Thyroid gland (tissue), 4 donors: ENCODE data around the gene RIC8A. TPM values are rescaled to one million over a fixed set of nuclear protein-coding genes. Genes with fewer than 3 reads are reported as not detected.

ENCODE experiments used
- DNase-seq, 2 donors: peaks; one replicate each; pipeline ENCODE4 v3.0.0-alpha.2; 2019
- H3K27ac ChIP-seq, 3 donors: fragments of 200-600 bp; sonication (generic); 1 replicate in 2 of 3; 2 replicates in 1 of 3; pipeline ENCODE4 v1.5.1; 2016 to 2019; ENCODE audit warnings: mild to moderate bottlenecking in 1 of 3, moderate library complexity in 1 of 3
- H3K27me3 ChIP-seq: fragments of 200-600 bp; sonication (generic); one replicate; pipeline ENCODE4 v1.5.1; 2019
- H3K36me3 ChIP-seq, 2 donors: fragments of 200-600 bp; sonication (generic); one replicate each; pipeline ENCODE4 v1.5.1; 2016 to 2019
- H3K4me1 ChIP-seq, 2 donors: fragments of 200-600 bp; sonication (generic); one replicate each; pipeline ENCODE4 v1.5.1; 2017 to 2019
- H3K4me3 ChIP-seq, 3 donors: fragments of 200-600 bp; sonication (generic); replicated peaks in 1 of 3; 1 replicate in 2 of 3; 2 replicates in 1 of 3; pipeline ENCODE4 v1.5.1; 2016; ENCODE audit warnings: mild to moderate bottlenecking in 1 of 3
- H3K9me3 ChIP-seq: fragments of 200-600 bp; sonication (generic); one replicate; pipeline ENCODE4 v1.5.1; 2017
- POLR2A ChIP-seq, 2 donors: fragments of 450-650 bp; IDR thresholded peaks; one replicate each; pipeline ENCODE4 v1.6.1; 2017; ENCODE audit warnings: antibody characterized with exemption in 2 of 2, mild to moderate bottlenecking in 2 of 2, moderate library complexity in 1 of 2
- whole genome bisulfite sequencing, 2 donors: methylation state at CpG; one replicate each; pipeline ENCODE4 v1.1.5; 2017; 5-methylcytosine and 5-hydroxymethylcytosine counted together
- intact Hi-C: fragments of 100-400 bp; cut with DNase I; formaldehyde crosslinking; loops from one replicate; pipeline ENCODE4 v1.15.1; 2023
- total RNA-seq, 4 donors: library from RNA; depleted of rRNA; stranded (reverse); fragments of >200 nt; gene quantifications; one replicate each; pipeline ENCODE4 v1.2.3, GENCODE V29; 2016
- TF ChIP-seq, protein P1 (sequence below), 6 experiments: fragments of 200-600 bp in 3 of 6; fragments of 450-650 bp in 3 of 6; sonication (generic) in 3 of 6; IDR thresholded peaks; one replicate each; pipeline ENCODE4 v1.5.1; 2016 to 2019; ENCODE audit warnings: antibody characterized with exemption in 6 of 6, mild to moderate bottlenecking in 2 of 6, inconsistent platforms in 1 of 6, moderate library complexity in 1 of 6

Gene RIC8A
- total RNA-seq, 4 donors from 2014 or later, result 65.8 to 128 (median 99.8) TPM

DNA sequence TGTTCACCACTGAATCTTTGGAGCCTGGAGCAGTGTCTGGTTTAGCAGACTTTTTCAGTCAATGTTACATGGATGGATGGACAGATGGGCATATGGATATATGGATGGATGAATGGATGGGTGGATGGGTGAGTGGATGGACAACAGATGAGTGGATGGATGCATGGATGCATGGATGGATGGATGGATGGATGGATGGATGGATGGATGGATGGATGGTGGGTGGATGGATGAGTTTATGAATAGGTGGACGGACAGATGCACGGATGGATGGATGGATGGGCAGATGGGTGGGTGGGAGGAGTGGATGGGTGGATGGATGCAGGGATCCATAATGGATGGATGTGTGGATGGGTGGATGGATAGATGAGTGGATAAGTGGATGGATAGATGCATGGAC, 48.3 kb downstream of the RIC8A start:
- no peak for DNase-seq

DNA sequence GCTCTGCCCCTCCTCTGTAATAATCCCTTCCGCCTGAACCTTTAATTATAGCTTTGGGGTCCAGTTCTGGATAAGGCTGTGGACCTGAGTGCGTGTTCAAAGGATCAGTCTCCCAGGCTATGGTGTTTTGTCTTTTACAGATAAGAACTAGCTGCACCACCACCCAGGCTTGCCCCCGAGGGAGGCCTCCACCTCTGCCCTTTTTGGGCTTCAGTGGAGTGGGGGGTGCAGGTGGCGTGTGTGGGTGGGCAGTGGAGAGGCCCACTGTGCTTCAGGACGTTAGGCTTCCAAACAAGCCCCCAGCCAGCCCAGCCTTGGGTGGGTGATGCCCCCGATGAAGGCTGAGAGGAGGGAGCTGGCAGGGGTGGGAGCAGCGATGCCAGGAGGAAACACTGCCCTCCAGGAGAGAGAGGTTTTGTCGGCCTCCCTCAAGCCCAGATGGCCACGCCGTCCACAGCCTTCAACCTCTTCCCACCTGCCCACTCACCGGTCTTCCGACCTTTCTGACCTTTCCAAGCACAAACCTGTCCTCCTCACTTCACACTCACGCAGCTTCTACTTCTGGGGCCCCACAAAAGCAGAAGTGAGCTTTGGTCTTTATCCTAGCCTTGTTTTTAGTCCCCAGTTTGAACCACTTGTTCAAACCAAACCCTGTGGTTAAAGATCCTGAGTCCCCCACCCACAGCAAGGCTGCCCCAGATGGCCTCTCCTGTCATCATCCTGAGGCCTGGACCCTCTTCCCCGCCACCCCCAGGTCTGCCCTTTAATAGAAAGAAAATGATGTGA, 49.6 kb downstream of the RIC8A start:
- 80 to 84% methylated on average over 12 to 13 of the region's 14 CpGs for WGBS, 2 donors
- Histone ChIP-seq H3K27ac (no peak overlapping the region), H3K4me3 (no peak overlapping the region), H3K27me3 (no peaks in the 10 kb centered on the region), H3K9me3 (no peaks in the 10 kb centered on the region), H3K4me1 (no peaks in the 10 kb centered on the region), H3K36me3 (peaks cover 12 to 16% of the 10 kb centered on the region in 2 donors)
- TF ChIP-seq, protein P1, sequence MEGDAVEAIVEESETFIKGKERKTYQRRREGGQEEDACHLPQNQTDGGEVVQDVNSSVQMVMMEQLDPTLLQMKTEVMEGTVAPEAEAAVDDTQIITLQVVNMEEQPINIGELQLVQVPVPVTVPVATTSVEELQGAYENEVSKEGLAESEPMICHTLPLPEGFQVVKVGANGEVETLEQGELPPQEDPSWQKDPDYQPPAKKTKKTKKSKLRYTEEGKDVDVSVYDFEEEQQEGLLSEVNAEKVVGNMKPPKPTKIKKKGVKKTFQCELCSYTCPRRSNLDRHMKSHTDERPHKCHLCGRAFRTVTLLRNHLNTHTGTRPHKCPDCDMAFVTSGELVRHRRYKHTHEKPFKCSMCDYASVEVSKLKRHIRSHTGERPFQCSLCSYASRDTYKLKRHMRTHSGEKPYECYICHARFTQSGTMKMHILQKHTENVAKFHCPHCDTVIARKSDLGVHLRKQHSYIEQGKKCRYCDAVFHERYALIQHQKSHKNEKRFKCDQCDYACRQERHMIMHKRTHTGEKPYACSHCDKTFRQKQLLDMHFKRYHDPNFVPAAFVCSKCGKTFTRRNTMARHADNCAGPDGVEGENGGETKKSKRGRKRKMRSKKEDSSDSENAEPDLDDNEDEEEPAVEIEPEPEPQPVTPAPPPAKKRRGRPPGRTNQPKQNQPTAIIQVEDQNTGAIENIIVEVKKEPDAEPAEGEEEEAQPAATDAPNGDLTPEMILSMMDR (IDR thresholded peaks at IDR 0.05), result no peak
- no peak for TF ChIP-seq POLR2A (IDR thresholded peaks at IDR 0.05)
- no peak for DNase-seq
- intact Hi-C loops, result no loop called here

More for the DNA sequence above, 48.3 kb downstream of the RIC8A start:
- Histone ChIP-seq H3K4me3 (no peak overlapping the region), H3K4me1 (no peaks in the 10 kb centered on the region), H3K9me3 (no peaks in the 10 kb centered on the region), H3K27me3 (no peaks in the 10 kb centered on the region), H3K36me3 (peaks cover 17 to 24% of the 10 kb centered on the region in 2 donors), H3K27ac (no peak overlapping the region)
- intact Hi-C loops, result no loop called here
- WGBS, 2 donors, result 91% methylated on average over 2 of the region's 2 CpGs
- TF ChIP-seq, protein P1 (IDR thresholded peaks at IDR 0.05), result no peak
- no peak for TF ChIP-seq POLR2A (IDR thresholded peaks at IDR 0.05)

DNA sequence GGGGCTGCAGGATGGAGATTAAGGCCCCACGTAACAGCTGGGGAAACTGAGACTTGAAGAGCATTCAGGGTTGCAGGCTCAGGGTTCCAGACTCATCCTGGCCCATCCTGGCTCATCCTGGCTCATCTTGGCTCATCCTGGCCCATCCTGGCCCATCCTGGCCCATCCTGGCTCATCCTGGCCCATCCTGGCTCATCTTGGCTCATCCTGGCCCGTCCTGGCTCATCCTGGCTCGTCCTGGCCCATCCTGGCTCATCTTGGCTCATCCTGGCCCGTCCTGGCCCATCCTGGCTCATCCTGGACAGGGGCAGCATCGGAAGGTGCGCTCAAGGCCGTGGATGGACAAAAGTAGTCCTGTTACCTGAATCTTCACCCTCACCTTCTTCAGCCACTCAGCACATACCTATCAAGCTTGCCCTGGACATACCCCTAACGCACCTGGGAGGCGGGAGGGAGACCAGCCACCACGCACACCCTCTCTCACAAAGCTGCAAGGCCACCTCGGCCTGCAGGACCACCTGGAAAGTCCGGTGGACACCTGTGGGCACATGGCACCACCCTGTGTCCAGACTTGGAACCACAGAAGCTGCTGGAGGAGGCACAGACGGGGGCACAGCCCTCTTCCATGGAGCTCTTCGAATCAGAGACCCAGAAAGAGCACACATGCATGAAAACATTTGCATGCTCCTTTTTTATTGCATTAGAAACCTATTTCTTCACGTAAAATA, 50.4 kb downstream of the RIC8A start:
- intact Hi-C loops, result no loop called here
- WGBS, 2 donors, result 73 to 76% methylated on average over 15 of the region's 15 CpGs
- no peaks in the 10 kb centered on the region for H3K4me1 ChIP-seq
- no peak for DNase-seq
- no peak for TF ChIP-seq POLR2A (IDR thresholded peaks at IDR 0.05)
- TF ChIP-seq, protein P1 (IDR thresholded peaks at IDR 0.05), result no peak
- no peak overlapping the region for H3K27ac ChIP-seq
- no peaks in the 10 kb centered on the region for H3K27me3 ChIP-seq
- peaks cover 6 to 8% of the 10 kb centered on the region in 2 donors for H3K36me3 ChIP-seq
- H3K9me3 ChIP-seq, result no peaks in the 10 kb centered on the region
- no peak overlapping the region for H3K4me3 ChIP-seq

DNA sequence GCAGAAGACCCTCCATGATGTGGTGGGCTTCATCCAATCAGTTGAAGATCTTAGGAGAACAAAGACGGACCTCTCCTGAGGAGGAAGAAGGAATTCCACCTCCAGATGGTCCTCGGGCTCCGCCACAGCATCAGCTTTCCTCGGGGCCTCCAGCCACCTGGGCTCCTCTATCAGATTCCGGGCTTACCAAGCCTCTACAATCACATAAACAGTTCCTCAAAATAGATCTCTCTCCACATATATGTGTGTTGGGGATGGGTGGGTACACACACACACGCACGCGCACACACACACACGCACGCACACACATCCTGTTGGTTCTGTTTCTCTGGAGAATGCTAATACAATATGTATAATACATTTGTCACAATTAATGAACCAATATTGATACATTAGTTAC, 51.9 kb downstream of the RIC8A start:
- Histone ChIP-seq H3K4me3 (no peak overlapping the region), H3K36me3 (no peaks in the 10 kb centered on the region), H3K27me3 (no peaks in the 10 kb centered on the region), H3K9me3 (no peaks in the 10 kb centered on the region), H3K4me1 (no peaks in the 10 kb centered on the region), H3K27ac (no peak overlapping the region)
- WGBS, 2 donors, result 81 to 89% methylated on average over 10 of the region's 10 CpGs
- DNase-seq, result no peak
- intact Hi-C loops, result no loop called here
- TF ChIP-seq, protein P1 (IDR thresholded peaks at IDR 0.05), result no peak
- TF ChIP-seq POLR2A (IDR thresholded peaks at IDR 0.05), result no peak

- no peak overlapping the region for H3K4me3 ChIP-seq
- 87 to 91% methylated on average over 4 of the region's 4 CpGs for WGBS, 2 donors
- no peak for DNase-seq
- TF ChIP-seq, protein P1 (IDR thresholded peaks at IDR 0.05), result no peak
- no peak for TF ChIP-seq POLR2A (IDR thresholded peaks at IDR 0.05)
- H3K9me3 ChIP-seq, result no peaks in the 10 kb centered on the region
- intact Hi-C loops, result no loop called here
- no peaks in the 10 kb centered on the region for H3K36me3 ChIP-seq
- H3K27me3 ChIP-seq, result no peaks in the 10 kb centered on the region
- H3K27ac ChIP-seq, result no peak overlapping the region
- H3K4me1 ChIP-seq, result no peaks in the 10 kb centered on the region
Measured at GRCh38 chr11:261624-262023, 54.1 kb downstream of the RIC8A start.
